HepG2 (cell line): ENCODE measurements around the gene TMED5.

Experiments
- ASH2L ChIP-seq: fragments of 300-600, 200-600 bp; sonication (generic); IDR thresholded peaks from 2 replicates; pipeline ENCODE4 v1.7.0; 2017; ENCODE audit warnings: low read depth, mild to moderate bottlenecking, moderate library complexity, mixed read lengths, low read length; ENCODE audit not compliant: insufficient read length
- HDAC6 ChIP-seq: fragments of 200-600 bp; sonication (generic); IDR thresholded peaks from 2 replicates; pipeline ENCODE4 v1.7.0; 2017; ENCODE audit warnings: mild to moderate bottlenecking, antibody characterized with exemption, low read length, low read depth
- KAT8 ChIP-seq: IDR thresholded peaks from 2 replicates; pipeline ENCODE4 v1.6.1; 2016; ENCODE audit warnings: missing genetic modification reagents, missing compliant biosample characterization
- KLF12 ChIP-seq: sonication (generic); formaldehyde crosslinking; IDR thresholded peaks from 2 replicates; pipeline ENCODE4 v1.4.0; 2020; ENCODE audit warnings: missing genetic modification reagents, borderline replicate concordance
- RELA ChIP-seq: sonication (generic); formaldehyde crosslinking; IDR thresholded peaks from 2 replicates; pipeline ENCODE4 v1.4.0; 2020; ENCODE audit warnings: missing genetic modification reagents
- RNF2 ChIP-seq: fragments of 450-650 bp; conservative IDR thresholded peaks from 2 replicates; pipeline ENCODE4 v1.6.1; 2016; ENCODE audit warnings: low read depth
- SAFB2 ChIP-seq: sonication (generic); formaldehyde crosslinking; IDR thresholded peaks from 2 replicates; pipeline ENCODE4 v1.5.1; 2020; ENCODE audit warnings: missing genetic modification reagents, low read depth, mild to moderate bottlenecking, borderline replicate concordance
- SIN3B ChIP-seq: fragments of 150-350 bp; IDR thresholded peaks from 2 replicates; pipeline ENCODE4 v1.6.1; 2014; ENCODE audit warnings: low read length
- SMC3 ChIP-seq: IDR thresholded peaks from 2 replicates; pipeline ENCODE4 v1.6.1; 2011; ENCODE audit warnings: low read length, improper control_type of control experiment
- TAF1 ChIP-seq: sonication (generic); formaldehyde crosslinking; IDR thresholded peaks from 2 replicates; pipeline ENCODE4 v1.4.0; 2020; ENCODE audit warnings: missing genetic modification reagents
- ZNF224 ChIP-seq: sonication (generic); formaldehyde crosslinking; IDR thresholded peaks from 2 replicates; pipeline ENCODE4 v1.5.0; 2020; ENCODE audit warnings: mild to moderate bottlenecking, missing genetic modification reagents
- ZNF83 ChIP-seq: sonication (generic); formaldehyde crosslinking; IDR thresholded peaks from 2 replicates; pipeline ENCODE4 v1.4.0; 2020; ENCODE audit warnings: missing genetic modification reagents, mild to moderate bottlenecking, borderline replicate concordance

DNA sequence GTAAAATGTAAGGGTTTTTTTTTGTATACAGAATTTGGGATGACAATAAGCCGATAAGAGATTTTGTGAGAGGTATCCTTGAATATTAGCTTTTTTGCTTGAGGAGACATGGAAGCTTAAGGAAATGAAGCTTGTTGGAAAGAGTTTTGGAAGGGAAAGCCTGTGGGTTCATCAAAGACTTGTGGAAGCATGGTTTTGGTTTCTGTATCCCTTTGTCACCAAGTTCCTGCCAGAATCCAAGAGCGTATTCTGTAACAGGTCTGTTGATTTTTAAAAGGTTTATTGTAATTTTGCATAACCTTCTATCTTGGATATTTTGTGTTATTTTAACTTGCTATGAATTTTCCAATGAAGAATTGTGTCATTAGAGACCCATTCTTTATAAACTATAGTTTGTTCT lies 38.1 kb downstream of the TMED5 start:
- no peak for TF ChIP-seq RELA (CRISPR knock-in tag)
- TF ChIP-seq SIN3B: no peak
- TF ChIP-seq KLF12: no peak
- TF ChIP-seq RNF2: no peak
- TF ChIP-seq HDAC6: no peak
- no peak for TF ChIP-seq ZNF224
- no peak for TF ChIP-seq ASH2L
- TF ChIP-seq SMC3: no peak
- TF ChIP-seq KAT8: no peak
- no peak for TF ChIP-seq ZNF83
- no peak for TF ChIP-seq SAFB2 (CRISPR knock-in tag)
- no peak for TF ChIP-seq TAF1 (CRISPR knock-in tag)
